HG02973 (cell line): ENCODE measurements around the gene PLEKHD1.
"Not testable (repeated sequence)": the region's sequence is repeated elsewhere in the genome, so short reads cannot be mapped to it uniquely, and the experiment has no call there.

Experiments used
- ATAC-seq: cut with Tn5 transposase; IDR thresholded peaks from one replicate; pipeline ENCODE4 v1.9.1; 2021; ENCODE audit warnings: moderate library complexity; ENCODE audit not compliant: unreplicated experiment

PLEKHD1 gene

GRCh38 chr14:69484444-69485314, at the start of gene PLEKHD1:
TSS of gene PLEKHD1 (plus strand) at chr14:69484728. CDS start at chr14:69484966, 238 bp downstream.
- ATAC-seq = no peak

- ATAC-seq = no peak
Observed at GRCh38 chr14:69439521-69440270, 44.8 kb upstream of the PLEKHD1 start.

- ATAC-seq = peak; percentile 88
Observed at GRCh38 chr14:69441948-69442347, 42.6 kb upstream of the PLEKHD1 start.

GRCh38 chr14:69443296-69443805, 41.2 kb upstream of the PLEKHD1 start:
- ATAC-seq = no peak

- ATAC-seq = no peak
Observed at GRCh38 chr14:69449216-69449615, 35.3 kb upstream of the PLEKHD1 start.

GRCh38 chr14:69451941-69452340, 32.6 kb upstream of the PLEKHD1 start:
- ATAC-seq = no peak

GRCh38 chr14:69458350-69458749, 26.2 kb upstream of the PLEKHD1 start:
- ATAC-seq = no peak

- ATAC-seq = no peak
Observed at GRCh38 chr14:69459122-69459521, 25.4 kb upstream of the PLEKHD1 start.

GRCh38 chr14:69460093-69460701, 24.3 kb upstream of the PLEKHD1 start:
- peak; percentile 60 for ATAC-seq

GRCh38 chr14:69464379-69464778, 20.1 kb upstream of the PLEKHD1 start:
- no peak for ATAC-seq

- ATAC-seq = no peak
Observed at GRCh38 chr14:69464829-69465228, 19.7 kb upstream of the PLEKHD1 start.

- ATAC-seq = no peak
Observed at GRCh38 chr14:69468949-69469348, 15.6 kb upstream of the PLEKHD1 start.

- ATAC-seq = no peak
Observed at GRCh38 chr14:69471436-69471835, 13.1 kb upstream of the PLEKHD1 start.

- ATAC-seq = no peak
Observed at GRCh38 chr14:69471916-69472315, 12.6 kb upstream of the PLEKHD1 start.

- ATAC-seq = no peak
Observed at GRCh38 chr14:69473260-69473659, 11.3 kb upstream of the PLEKHD1 start.

GRCh38 chr14:69473946-69474345, 10.6 kb upstream of the PLEKHD1 start:
- no peak for ATAC-seq

- ATAC-seq = no peak
Observed at GRCh38 chr14:69475194-69475818, 9.2 kb upstream of the PLEKHD1 start.

GRCh38 chr14:69476824-69477450, 7.6 kb upstream of the PLEKHD1 start:
- ATAC-seq = not testable (repeated sequence)

GRCh38 chr14:69478055-69478454, 6.5 kb upstream of the PLEKHD1 start:
- not testable (repeated sequence) for ATAC-seq

GRCh38 chr14:69479696-69480095, 4.8 kb upstream of the PLEKHD1 start:
- no peak for ATAC-seq
